Activated gamma-delta T cell treated with Interleukin-2 at 50 U/mL for 16 hours (primary cell): Measurements from ENCODE around the gene NRTN.
"Not testable (repeated sequence)": the region's sequence is repeated elsewhere in the genome, so short reads cannot be mapped to it uniquely, and the experiment has no call there.

Experiments
- DNase-seq: peaks from one replicate; pipeline ENCODE4 v3.0.0-alpha.2; 2020

NRTN gene, protein sequence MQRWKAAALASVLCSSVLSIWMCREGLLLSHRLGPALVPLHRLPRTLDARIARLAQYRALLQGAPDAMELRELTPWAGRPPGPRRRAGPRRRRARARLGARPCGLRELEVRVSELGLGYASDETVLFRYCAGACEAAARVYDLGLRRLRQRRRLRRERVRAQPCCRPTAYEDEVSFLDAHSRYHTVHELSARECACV

GRCh38 chr19:5804516-5805461 lies at the start of gene NRTN:
NRTN (plus strand) TSS chr19:5805067; CDS start chr19:5824166, 19,099 bp downstream.
- peak; percentile 35 for DNase-seq

DNA sequence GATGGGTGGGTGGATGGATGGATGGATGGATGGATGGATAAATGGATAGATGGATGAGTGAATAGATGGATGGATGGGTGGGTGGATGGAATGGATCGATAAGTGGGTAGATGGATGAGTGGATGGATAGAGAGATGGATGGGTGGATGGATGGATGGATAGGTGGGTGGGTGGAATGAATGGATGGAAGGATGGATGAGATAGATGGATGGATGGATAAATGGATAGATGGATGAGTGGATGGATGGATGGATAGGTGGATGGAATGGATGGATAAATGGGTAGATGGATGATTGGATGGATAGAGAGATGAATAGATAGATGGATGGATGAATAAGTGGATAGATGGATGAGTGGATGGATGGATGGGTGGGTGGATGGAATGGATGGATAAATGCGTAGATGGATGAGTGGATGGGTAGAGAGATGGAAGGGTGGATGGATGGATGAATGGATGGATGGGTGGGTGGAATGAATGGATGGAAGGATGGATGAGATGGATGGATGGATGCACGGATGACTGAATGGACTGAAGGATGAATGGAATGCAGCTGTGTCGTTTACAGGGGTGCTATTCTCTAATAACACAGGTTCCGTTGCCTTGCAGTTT lies 42.2 kb upstream of the NRTN start:
- no peak for DNase-seq

DNA sequence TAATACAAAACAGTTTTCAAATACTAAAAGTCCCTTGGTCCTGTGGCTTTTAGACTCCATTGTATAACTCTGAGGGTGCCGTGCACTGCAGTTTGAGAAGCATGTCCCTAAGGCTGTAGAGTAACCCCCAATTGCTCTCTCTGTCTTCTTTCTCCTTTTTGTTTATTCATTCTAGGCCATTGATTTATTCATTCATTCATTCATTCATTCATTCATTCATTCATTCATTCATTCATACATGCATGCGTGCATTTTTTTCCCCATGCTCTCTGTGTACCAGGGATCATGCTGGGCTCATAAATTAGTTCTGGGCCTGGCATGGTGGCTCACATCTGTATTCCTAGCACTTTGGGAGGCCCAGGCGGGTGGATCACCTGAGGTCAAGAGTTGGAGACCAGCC lies 39.6 kb upstream of the NRTN start:
- DNase-seq: no peak

DNA sequence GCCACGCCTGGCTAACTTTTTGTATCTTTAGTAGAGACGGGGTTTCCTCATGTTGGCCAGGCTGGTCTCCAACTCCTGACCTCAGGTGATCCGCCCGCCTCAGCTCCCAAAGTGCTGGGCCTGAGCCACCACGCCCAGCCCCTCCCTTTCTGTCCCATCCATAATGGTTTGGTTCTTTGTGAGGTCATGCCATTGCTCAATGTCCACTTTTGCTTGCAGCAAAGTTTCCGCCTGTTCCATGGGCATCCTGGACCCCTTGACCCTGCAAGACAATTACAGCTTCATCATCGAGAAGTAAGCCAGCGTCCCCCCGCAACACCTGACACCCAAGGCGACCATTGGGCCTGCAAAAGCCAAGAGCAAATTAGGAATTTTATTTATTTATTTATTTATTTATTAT lies 36.9 kb upstream of the NRTN start:
- DNase-seq: no peak

DNA sequence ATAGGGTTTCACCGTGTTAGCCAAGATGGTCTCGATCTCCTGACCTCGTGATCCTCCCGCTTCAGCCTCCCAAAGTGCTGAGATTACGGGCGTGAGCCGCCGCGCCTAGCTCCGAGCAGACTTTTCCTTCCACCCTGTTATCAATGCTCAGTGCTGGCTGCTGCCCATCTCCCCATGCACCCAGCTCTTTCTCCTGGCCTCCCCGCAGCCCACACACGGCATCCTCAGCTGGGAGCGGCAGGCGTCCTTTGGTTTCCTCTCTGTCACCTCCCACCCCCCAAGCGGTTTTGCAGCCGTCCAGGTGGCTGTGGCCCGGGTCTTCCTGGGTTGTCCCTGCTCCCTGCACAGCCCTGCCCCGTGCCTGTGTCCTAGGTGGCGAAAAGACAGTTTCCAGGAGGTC lies 32.5 kb upstream of the NRTN start:
- no peak for DNase-seq

DNA sequence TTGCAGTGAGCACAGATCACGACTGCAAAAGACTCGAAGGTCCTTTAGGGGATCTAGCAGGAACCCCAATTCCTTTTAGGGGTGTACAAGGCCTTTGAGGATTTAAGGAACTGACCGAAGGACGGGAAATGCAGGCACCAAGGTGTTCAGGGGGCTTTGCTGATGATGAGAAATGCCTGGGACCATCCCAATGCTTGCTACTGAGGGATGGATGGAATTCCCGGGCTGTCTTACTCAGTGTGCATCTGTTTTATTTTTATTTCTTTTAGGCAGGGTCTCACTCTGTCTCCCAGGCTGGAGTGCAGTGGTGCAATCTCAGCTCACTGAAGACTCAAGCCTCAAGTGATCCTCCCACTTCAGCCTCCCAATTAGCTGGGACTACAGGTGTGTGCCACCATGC lies 31.6 kb upstream of the NRTN start:
- no peak for DNase-seq

DNA sequence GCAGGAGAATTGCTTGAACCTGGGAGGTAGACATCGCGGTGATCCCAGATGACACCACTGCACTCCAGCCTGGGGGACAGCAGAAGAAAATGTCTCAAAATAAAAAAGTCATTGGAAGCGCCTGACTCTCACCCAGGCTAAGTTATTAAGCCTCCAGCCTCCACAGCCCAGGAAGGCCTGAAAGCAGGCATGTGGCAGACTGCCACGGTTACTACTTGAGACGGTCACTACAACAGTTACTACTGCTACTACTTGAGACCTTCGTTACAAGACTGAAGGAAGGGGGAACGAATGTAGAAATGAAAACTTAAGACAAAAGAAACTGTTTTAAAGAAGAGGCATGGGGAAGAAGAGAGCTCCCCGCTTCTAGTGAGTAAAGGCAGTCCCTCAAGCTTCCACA lies 29.9 kb upstream of the NRTN start:
- DNase-seq: no peak

GRCh38 chr19:5775668-5776309 lies 29.1 kb upstream of the NRTN start:
- no peak for DNase-seq

DNA sequence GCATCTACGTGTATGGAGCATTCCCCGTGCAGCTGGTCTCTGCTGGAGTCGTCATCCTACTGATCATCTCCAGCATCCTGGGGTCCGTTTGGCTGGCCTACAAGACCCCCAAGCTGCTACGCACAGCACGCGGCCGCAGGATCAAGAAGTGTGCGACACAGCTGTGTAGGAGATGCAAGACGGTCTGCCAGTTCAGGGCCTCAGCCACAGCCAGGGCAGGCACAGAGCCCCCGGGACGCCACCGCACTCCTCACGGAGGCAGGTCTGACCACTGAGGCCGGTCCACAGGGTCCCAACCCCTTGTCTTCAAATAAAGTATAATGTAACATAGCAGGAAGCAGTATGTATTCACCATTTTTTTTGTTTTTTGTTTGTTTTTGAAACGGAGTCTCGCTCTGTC lies 26.5 kb upstream of the NRTN start:
- DNase-seq: no peak

- not testable (repeated sequence) for DNase-seq
These were observed 24.0 kb upstream of the NRTN start for GRCh38 chr19:5780916-5781315.

DNA sequence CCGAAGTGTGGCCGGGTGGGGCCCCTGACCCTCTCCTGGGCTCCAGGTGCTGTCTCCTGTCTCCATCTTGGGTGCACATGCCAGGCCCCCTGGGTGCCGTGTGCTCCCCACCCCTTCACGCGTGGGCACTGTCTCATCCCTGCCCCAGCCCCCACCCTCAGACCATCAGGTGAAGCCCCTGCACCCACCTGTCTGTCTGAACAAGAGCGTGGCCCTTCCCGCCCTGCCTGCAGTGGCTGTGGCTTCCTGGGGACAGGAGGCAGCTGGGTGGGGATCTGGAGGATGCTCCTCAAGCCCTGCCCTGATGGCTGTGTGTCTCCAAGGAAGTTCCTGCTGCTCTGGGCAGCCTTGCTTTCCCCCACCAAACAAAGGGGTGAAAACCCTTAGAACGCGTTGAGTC lies 22.5 kb upstream of the NRTN start:
- no peak for DNase-seq

DNA sequence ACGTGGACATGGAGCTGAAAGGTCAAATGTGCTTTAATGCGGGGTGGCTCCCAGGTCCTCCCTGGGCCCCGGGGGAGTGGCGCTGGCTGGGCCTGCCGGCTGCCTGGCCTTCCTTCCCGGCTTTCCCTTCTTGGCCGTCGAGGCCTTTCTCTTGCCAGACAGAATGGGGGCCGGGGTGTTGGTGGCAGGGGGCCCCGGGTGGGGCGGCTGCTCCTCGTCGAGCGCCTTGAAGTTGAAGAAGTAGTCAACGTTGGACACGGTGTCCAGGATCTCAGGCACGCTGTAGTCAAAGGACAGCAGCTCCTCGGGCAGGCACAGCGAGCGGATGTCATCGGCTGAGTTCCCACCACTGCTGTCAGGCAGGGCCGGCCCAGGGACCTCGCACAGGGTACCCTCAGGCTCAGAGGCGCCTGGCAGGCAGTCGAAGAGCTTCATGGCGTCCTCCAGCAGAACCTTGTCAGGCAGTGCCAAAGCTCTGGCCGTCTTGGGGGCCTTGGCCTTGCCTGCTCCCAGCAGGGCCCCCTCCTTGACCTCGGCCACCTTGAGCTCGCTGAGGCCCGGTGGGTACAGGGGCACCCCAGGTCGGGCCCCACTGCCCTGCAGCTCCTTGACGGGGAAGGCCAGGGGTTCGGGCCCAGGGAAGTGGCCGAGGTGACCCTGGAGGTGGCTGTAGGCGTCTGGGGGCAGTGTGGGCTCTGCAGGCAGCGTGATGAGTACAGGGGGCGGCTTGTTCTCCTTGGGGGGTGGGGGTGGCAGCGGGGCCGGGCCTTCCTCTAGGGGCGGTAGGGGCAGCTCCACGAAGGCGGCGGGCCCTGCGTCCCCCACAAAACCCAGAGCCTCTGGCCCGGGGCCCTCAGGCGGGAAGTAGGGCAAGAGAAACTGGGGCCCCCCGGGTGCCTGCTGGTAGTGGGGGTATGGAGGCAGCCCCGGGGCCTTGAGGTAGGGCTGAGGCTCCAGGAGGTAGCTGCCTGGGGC lies 21.6 kb upstream of the NRTN start:
- DNase-seq: no peak

DNA sequence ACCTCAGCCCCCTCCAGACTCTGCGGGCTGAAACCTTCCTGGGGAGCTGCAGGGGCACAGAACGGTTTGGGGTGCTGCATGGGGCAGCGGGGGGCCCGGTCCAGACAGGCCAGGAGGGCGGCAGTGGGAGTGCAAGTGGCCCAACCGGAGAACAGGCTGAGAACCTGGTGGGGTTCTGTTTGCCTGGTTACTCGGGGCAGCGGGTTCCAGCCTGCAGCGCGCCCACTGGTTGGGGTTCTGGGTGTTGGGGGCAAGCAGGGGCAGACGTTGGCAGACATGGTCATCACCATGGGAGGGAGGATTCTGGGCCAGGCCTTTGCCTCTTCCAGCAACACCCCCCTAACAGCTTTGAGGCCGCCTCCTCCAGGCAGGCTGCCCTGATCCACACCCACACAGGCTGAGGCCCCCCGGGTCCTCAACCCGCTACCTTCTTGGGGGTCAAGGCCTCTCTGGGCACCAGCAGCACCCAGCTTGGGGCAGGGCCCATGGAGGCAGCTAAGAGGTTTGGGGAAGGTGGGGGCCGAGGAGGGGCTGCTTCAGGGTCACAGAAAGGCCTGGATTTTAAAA lies 20.2 kb upstream of the NRTN start, which contains the start of gene PRR22:
TSS of gene PRR22 (minus strand) at position 166 of the 567 bp plus-strand sequence. CDS start at position 80, 86 bp downstream.
- no peak for DNase-seq

GRCh38 chr19:5785423-5785822 lies 19.4 kb upstream of the NRTN start:
- DNase-seq: no peak

- no peak for DNase-seq
These were observed 18.1 kb upstream of the NRTN start for GRCh38 chr19:5786593-5787408.

GRCh38 chr19:5787409-5788182 lies 17.3 kb upstream of the NRTN start:
- no peak for DNase-seq

DNA sequence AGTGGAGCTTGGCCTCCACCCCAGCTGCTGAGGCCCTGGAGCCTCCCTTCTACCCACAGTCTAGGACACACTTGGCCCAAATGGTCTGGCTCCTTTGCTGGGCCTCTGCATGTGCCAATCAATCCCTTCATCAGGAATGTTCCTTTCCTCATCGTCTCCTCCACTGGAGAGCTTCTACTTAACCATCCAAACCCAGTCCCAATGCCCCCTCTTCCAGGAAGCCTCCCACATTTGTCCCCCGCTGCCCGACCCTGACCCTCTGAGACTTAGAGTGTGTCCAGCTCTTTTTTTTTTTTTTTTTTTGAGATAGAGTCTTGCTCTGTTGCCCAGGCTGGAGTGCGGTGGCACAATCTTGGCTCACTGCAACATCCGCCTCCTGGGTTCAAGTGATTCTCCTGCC lies 16.4 kb upstream of the NRTN start:
- no peak for DNase-seq

DNA sequence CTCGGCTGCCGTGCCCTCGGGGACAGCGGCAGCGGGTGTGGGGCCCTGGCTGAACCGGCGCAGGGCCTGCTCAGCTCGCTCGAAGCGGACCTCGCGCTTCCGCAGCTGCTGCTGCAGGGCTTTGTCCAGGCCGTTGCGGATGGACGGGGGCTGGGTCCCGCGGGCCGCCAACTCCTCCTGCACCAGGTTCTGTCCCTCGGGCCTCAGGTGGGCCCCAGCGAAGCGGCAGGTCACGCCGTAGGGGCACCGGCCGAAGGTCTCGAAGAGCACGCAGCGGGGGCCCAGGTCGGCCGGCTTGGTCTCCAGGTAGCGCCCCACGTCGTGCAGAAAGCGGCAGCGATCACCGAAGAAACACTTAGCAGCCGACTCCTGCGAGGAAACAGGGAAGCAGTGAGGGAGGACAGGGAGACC lies 15.5 kb upstream of the NRTN start:
- DNase-seq: no peak

GRCh38 chr19:5789886-5790558 lies 14.8 kb upstream of the NRTN start:
- no peak for DNase-seq
